ENCODE measurements around the gene RMI1.

- TF ChIP-seq CTCF (IDR thresholded peaks at IDR 0.05) (no peak), POLR2A (IDR thresholded peaks at IDR 0.05) (no peak)
These were observed 22.6 kb downstream of the RMI1 start for GRCh38 chr9:84003246-84003645.

All from uterus (tissue), 2 donors.